ENCODE data around the gene OR52B2. TPM values are rescaled to one million over a fixed set of nuclear protein-coding genes. Genes with fewer than 3 reads are reported as not detected.
"Not testable (repeated sequence)": the region's sequence is repeated elsewhere in the genome, so short reads cannot be mapped to it uniquely, and the experiment has no call there.

OR52B2 gene
- total RNA-seq, 1 donor from 2014 or later = not detected

- no peak overlapping the region for H3K4me3 ChIP-seq (ENCODE audit: low read depth, low read length)
- H3K27me3 ChIP-seq (ENCODE audit: control insufficient read depth, insufficient read depth, low read length) = no peaks in the 10 kb centered on the region
- DNase-seq (ENCODE audit: low read depth) (no peak), FAIRE-seq (no peak)
- no peak for TF ChIP-seq CTCF (IDR thresholded peaks at IDR 0.05; ENCODE audit: insufficient read depth, low read length, severe bottlenecking)
- no peaks in the 10 kb centered on the region for H3K36me3 ChIP-seq (ENCODE audit: control insufficient read depth, insufficient read depth, low read length)
Measured at GRCh38 chr11:6142936-6143335, 27.2 kb downstream of the OR52B2 start.

GRCh38 chr11:6135936-6136335, 34.2 kb downstream of the OR52B2 start:
- not testable (repeated sequence) for H3K36me3 ChIP-seq (ENCODE audit: control insufficient read depth, insufficient read depth, low read length); H3K27me3 ChIP-seq (ENCODE audit: control insufficient read depth, insufficient read depth, low read length); DNase-seq (ENCODE audit: low read depth); H3K4me3 ChIP-seq (ENCODE audit: low read depth, low read length); FAIRE-seq

- no peaks in the 10 kb centered on the region for H3K36me3 ChIP-seq (ENCODE audit: control insufficient read depth, insufficient read depth, low read length)
- H3K4me3 ChIP-seq (ENCODE audit: low read depth, low read length) = no peak overlapping the region
- FAIRE-seq = no peak
- no peak for DNase-seq (ENCODE audit: low read depth)
- no peaks in the 10 kb centered on the region for H3K27me3 ChIP-seq (ENCODE audit: control insufficient read depth, insufficient read depth, low read length)
- TF ChIP-seq CTCF (IDR thresholded peaks at IDR 0.05; ENCODE audit: insufficient read depth, low read length, severe bottlenecking) = no peak
Measured at GRCh38 chr11:6132431-6132830, 37.7 kb downstream of the OR52B2 start.

GRCh38 chr11:6129635-6130034, 40.5 kb downstream of the OR52B2 start:
- no peak for DNase-seq (ENCODE audit: low read depth)
- Histone ChIP-seq H3K27me3 (ENCODE audit: control insufficient read depth, insufficient read depth, low read length) (no peaks in the 10 kb centered on the region), H3K4me3 (ENCODE audit: low read depth, low read length) (no peak overlapping the region), H3K36me3 (ENCODE audit: control insufficient read depth, insufficient read depth, low read length) (no peaks in the 10 kb centered on the region)
- no peak for TF ChIP-seq CTCF (IDR thresholded peaks at IDR 0.05; ENCODE audit: insufficient read depth, low read length, severe bottlenecking)
- FAIRE-seq = no peak

GRCh38 chr11:6129011-6129410, 41.1 kb downstream of the OR52B2 start:
- FAIRE-seq (no peak), DNase-seq (ENCODE audit: low read depth) (no peak)
- H3K27me3 ChIP-seq (ENCODE audit: control insufficient read depth, insufficient read depth, low read length) = no peaks in the 10 kb centered on the region
- H3K36me3 ChIP-seq (ENCODE audit: control insufficient read depth, insufficient read depth, low read length) = no peaks in the 10 kb centered on the region
- H3K4me3 ChIP-seq (ENCODE audit: low read depth, low read length) = no peak overlapping the region
- no peak for TF ChIP-seq CTCF (IDR thresholded peaks at IDR 0.05; ENCODE audit: insufficient read depth, low read length, severe bottlenecking)

GRCh38 chr11:6127881-6128280, 42.2 kb downstream of the OR52B2 start:
- no peak overlapping the region for H3K4me3 ChIP-seq (ENCODE audit: low read depth, low read length)
- FAIRE-seq (no peak), DNase-seq (ENCODE audit: low read depth) (peak; percentile 56)
- TF ChIP-seq CTCF (IDR thresholded peaks at IDR 0.05; ENCODE audit: insufficient read depth, low read length, severe bottlenecking) = no peak
- H3K36me3 ChIP-seq (ENCODE audit: control insufficient read depth, insufficient read depth, low read length) = no peaks in the 10 kb centered on the region
- H3K27me3 ChIP-seq (ENCODE audit: control insufficient read depth, insufficient read depth, low read length) = no peaks in the 10 kb centered on the region
